Type B pancreatic cell (in vitro differentiated cells): Measurements from ENCODE around the gene SPHK2. TPM values are rescaled to one million over a fixed set of nuclear protein-coding genes. Genes with fewer than 3 reads are reported as not detected.

ENCODE experiments used
- DNase-seq: peaks from one replicate; pipeline ENCODE4 v3.0.0; 2021; ENCODE audit warnings: mixed read lengths; ENCODE audit not compliant: unreplicated experiment; ENCODE audit errors: extremely low spot score
- H3K27ac Mint-ChIP-seq: 2 replicates; pipeline ENCODE4 v1.8.0; 2021; ENCODE audit warnings: mild to moderate bottlenecking, mixed read lengths
- H3K27me3 Mint-ChIP-seq: 2 replicates; pipeline ENCODE4 v1.8.0; 2021; ENCODE audit warnings: mixed read lengths
- H3K36me3 Mint-ChIP-seq: 2 replicates; pipeline ENCODE4 v1.8.0; 2021; ENCODE audit warnings: mixed read lengths
- H3K4me1 Mint-ChIP-seq: one replicate; pipeline ENCODE4 v1.8.0; 2021; ENCODE audit warnings: mixed read lengths; ENCODE audit not compliant: unreplicated experiment
- H3K4me3 Mint-ChIP-seq: 2 replicates; pipeline ENCODE4 v1.8.0; 2021; ENCODE audit warnings: mild to moderate bottlenecking, mixed read lengths
- H3K9me3 Mint-ChIP-seq: 2 replicates; pipeline ENCODE4 v1.8.0; 2021; ENCODE audit warnings: mixed read lengths
- total RNA-seq: library from RNA; stranded (reverse); gene quantifications from 2 replicates; pipeline ENCODE4 v1.2.1, GENCODE V29; 2021; ENCODE audit warnings: low replicate concordance
- TF ChIP-seq, protein P1 (sequence below): fragments of 200-600 bp; sonication (generic); conservative IDR thresholded peaks from 2 replicates; pipeline ENCODE4 v1.5.0; 2021; ENCODE audit warnings: antibody characterized with exemption, mild to moderate bottlenecking

The SPHK2 gene
- total RNA-seq, 1 donor from 2014 or later, result 47.1 TPM

DNA sequence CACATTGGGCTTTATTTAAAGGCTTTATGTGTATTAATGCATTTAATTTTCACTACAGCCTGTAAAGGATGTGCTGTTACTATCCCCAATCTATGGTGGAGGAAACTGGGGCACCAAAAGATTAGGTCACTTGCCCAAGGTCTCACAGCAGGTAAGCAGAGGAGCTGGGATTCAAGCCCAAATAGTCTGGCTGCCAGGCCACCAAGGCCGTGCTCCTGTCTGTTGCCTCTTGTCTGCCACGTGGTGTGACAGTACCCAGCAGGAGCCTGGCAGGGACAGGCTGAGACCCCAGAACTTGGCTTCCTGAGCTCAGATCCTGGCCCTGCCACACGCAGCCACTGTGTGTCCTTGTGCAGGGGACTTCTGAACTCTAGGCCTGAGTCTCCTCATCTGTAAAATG, 49.0 kb downstream of the SPHK2 start:
- H3K27ac Mint-ChIP-seq, result no peak overlapping the region
- H3K9me3 Mint-ChIP-seq, result no peaks in the 10 kb centered on the region
- H3K27me3 Mint-ChIP-seq, result no peaks in the 10 kb centered on the region
- TF ChIP-seq, protein P1, sequence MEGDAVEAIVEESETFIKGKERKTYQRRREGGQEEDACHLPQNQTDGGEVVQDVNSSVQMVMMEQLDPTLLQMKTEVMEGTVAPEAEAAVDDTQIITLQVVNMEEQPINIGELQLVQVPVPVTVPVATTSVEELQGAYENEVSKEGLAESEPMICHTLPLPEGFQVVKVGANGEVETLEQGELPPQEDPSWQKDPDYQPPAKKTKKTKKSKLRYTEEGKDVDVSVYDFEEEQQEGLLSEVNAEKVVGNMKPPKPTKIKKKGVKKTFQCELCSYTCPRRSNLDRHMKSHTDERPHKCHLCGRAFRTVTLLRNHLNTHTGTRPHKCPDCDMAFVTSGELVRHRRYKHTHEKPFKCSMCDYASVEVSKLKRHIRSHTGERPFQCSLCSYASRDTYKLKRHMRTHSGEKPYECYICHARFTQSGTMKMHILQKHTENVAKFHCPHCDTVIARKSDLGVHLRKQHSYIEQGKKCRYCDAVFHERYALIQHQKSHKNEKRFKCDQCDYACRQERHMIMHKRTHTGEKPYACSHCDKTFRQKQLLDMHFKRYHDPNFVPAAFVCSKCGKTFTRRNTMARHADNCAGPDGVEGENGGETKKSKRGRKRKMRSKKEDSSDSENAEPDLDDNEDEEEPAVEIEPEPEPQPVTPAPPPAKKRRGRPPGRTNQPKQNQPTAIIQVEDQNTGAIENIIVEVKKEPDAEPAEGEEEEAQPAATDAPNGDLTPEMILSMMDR, result no peak
- no peak for DNase-seq
- H3K4me3 Mint-ChIP-seq, result no peak overlapping the region
- no peaks in the 10 kb centered on the region for H3K36me3 Mint-ChIP-seq
- peaks cover 7% of the 10 kb centered on the region for H3K4me1 Mint-ChIP-seq

DNA sequence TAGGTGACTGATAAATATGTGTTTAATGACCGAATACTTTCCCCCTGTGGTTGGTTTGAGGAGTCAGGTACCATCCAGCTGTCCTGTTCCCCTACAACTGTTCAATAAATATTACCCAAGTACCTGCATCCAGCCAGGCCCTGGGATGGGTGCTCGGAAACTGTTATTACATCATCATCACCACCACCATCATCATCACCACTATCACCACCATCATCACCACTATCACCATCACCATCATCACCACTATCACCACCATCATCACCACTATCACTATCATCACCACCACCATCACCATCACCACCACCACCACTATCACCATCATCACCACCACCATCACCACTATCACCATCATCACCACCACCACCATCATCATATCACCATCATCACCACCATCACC, 49.5 kb downstream of the SPHK2 start:
- Mint-ChIP-seq H3K36me3 (no peaks in the 10 kb centered on the region), H3K27ac (no peak overlapping the region), H3K4me3 (no peak overlapping the region)

DNA sequence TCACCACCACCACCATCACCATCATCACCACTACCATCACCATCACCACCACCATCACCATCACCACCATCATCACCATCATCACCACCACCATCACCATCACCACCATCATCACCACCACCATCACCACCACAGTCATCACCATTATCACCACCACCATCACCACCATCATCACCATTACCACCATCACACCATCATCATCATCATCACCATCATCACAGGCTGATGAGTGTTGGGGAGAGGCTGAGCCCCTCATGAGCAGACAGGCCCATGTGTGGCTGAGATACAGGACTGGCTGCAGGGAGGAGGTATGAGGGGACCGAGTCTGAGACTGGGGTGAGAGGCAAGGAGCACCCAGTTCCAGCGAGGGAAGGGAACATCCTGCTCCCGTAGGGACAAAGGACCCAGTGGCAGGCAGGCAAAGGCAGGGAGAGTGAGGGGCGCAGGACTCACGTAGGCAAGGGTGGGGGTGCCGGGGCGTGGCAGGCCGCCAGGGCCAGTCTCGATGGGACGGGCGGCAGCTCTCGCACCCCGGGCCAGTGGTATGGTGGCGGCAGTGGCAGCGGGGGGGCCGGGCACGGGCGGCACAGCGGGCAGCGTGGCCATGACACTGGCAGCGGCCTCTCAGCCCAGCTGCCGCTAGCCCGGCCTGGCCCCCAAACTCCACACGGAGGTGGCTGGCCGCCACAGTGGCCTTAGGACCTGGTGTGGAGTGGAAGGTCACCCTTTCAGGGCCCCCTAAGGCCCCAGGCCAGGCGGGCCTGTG, 50.8 kb downstream of the SPHK2 start:
- H3K9me3 Mint-ChIP-seq, result no peaks in the 10 kb centered on the region
- H3K4me1 Mint-ChIP-seq, result peaks cover 13% of the 10 kb centered on the region
- H3K36me3 Mint-ChIP-seq, result no peaks in the 10 kb centered on the region
- TF ChIP-seq, protein P1, result no peak
- H3K4me3 Mint-ChIP-seq, result no peak overlapping the region
- peaks cover 2% of the 10 kb centered on the region for H3K27me3 Mint-ChIP-seq
- no peak for DNase-seq
- H3K27ac Mint-ChIP-seq, result no peak overlapping the region

More for the DNA sequence above, 49.5 kb downstream of the SPHK2 start:
- Mint-ChIP-seq H3K9me3 (no peaks in the 10 kb centered on the region), H3K4me1 (peaks cover 8% of the 10 kb centered on the region), H3K27me3 (no peaks in the 10 kb centered on the region)
- DNase-seq, result no peak
- TF ChIP-seq, protein P1, result no peak

DNA sequence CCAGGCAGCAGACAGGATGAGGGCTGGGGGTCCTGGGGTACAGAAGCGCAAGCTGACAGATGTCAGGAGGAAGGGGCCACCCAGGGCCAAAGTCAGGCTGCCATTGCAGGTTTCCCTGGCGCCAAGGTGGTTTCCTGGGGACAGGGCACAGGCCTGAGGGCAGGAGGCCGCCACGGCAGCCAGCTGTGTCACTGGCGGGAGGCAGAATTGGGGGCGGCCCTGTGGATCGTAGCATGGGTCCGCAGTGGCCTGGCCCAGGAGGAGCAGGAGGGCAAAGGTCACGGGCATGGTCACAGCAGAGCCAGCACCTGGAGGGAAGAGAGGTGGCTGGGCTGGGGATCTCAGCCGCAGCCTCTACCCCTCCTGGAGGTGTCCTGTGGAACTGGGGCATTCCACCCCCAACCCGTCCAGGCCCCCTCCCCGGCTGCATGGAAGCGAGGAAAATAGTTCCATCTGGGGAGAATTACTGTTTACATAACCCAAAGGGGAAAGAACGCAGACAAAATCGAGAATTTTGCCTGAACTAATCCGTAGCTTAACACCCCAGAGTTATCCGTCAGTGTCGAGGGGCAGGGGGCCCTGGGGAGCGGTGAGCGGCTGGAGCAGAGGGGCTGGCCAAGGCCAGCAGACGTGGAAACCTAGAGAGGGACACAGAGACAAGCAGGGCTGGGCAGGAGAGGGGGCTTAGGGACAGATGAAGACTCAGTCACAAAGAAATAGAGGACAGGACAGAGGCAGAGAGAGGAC, 51.6 kb downstream of the SPHK2 start:
- H3K4me3 Mint-ChIP-seq, result no peak overlapping the region
- TF ChIP-seq, protein P1, result no peak
- H3K36me3 Mint-ChIP-seq, result no peaks in the 10 kb centered on the region
- DNase-seq, result no peak
- H3K4me1 Mint-ChIP-seq, result peaks cover 21% of the 10 kb centered on the region
- H3K9me3 Mint-ChIP-seq, result no peaks in the 10 kb centered on the region
- peaks cover 7% of the 10 kb centered on the region for H3K27me3 Mint-ChIP-seq
- H3K27ac Mint-ChIP-seq, result peak overlapping the region; percentile 69

DNA sequence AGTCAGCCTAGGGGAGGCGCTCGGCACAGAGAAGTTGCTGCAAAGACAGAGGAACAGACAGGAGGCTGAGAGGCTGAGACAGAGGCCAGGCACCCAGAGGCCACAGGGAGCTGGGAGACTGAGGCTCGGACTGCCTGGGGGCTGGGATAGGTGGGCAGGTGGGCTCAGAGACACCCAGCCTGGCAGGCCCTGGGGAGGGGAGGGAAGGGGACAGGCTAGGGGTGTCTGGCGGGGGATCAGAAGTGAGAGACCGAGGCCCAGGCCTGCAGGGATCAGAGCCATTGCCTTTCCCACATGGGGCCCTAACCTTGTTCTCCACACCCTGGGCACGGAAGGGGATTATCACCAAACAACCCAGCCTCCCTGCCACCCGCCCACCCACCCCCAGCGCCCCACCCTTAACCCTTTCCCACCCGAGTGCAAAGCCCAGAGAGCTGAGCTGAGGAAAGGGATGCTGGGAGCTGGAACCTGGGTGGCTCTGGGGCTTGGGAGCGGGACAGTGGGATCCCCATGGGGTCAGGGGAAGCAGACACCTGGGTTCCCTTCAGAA, 52.2 kb downstream of the SPHK2 start:
- Mint-ChIP-seq H3K27me3 (peaks cover 7% of the 10 kb centered on the region), H3K36me3 (no peaks in the 10 kb centered on the region), H3K9me3 (no peaks in the 10 kb centered on the region), H3K4me1 (peaks cover 21% of the 10 kb centered on the region), H3K27ac (peak overlapping the region; percentile 69), H3K4me3 (no peak overlapping the region)
- no peak for DNase-seq
- TF ChIP-seq, protein P1, result no peak
